Activated naive CD4-positive, alpha-beta T cell (primary cell): ENCODE measurements around the gene KIAA0232.
A peak's percentile ranks its signal among the peaks of the same experiment; 100 is the strongest.
"Not testable (repeated sequence)": the region's sequence is repeated elsewhere in the genome, so short reads cannot be mapped to it uniquely, and the experiment has no call there.

Experiments used
- DNase-seq, 4 experiments: peaks; one replicate each; lab custom pipeline; 2025; lab: John Stamatoyannopoulos, UW

The KIAA0232 gene

DNA sequence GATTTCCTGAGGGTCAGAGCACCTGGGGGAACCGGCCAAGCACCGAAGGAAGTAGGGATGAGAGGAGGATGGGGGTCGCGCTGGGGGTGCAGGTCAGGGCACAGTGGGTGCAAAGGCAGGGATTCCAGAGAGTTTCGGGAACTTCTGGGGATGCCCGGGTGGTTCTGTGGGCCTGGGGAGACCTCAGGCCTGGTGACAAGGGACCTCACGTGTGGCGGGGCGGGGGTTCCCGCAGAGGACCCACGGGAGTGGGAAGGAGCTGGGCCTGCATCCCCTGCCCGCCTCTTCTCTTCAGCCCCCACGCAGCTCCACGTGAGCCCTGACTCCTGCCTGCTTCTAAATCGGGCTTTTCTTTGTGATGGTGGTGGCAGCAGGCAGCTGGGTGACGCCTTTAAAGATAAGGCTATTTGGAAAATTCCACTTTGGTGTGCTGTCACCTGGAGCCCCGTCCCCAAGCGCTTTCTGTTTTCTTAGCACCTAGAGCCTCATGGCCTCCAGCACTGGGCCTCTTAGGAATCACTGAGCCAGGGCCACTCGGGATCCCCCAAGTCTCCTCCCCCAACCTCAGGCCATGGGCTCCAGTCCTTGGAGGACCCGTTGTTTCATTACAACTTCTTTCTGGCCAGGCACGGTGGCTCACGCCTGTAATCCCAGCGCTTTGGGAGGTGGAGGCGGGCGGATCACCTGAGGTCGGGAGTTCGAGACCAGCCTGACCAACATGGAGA is 120.0 kb downstream of the KIAA0232 start:
- DNase-seq, result no peak

DNA sequence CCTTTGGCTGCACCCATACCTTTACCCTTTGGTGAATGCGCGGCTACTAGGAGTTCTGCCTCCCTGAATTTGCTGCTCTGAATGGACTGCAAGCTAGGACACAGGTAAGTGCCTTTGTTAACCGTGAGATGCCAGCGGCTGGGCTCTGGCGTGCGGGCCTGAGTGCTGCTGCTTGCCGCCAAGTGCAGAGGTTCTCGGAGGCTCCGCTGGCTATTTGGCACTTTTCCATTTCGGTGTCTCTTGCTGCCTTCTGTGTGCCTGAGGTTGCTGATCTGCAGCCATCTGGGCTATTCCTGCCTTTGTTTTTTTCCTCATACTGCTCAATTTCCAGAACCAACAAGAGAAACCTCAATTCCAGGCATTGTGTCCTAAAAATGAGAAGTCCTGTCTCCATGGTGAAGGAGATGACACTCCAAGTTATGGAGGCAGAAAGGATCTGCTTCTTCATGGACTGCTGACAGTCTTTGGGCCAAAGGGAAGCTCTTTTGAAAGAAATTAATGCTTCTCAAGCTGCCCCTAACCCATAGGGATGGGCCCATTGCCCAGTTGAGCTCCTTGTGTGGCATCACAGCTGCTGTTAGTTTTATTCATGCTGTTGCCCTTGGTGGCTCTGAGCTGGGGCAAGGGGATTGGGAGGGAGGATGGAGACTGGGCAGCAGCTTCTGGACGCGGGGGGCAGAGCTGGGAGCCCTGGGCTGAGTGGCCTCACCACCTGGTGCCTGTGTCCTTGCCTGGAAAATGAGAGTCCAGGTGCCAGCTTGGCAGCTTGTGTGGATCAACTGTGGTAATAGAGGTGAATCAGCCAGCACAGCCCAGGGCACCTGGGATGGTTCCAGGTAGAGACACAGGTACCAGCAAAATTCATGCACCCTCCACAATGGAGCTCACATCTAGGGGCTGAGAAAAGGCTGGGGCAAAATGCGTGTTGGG is 123.3 kb downstream of the KIAA0232 start:
- no peak for DNase-seq

DNA sequence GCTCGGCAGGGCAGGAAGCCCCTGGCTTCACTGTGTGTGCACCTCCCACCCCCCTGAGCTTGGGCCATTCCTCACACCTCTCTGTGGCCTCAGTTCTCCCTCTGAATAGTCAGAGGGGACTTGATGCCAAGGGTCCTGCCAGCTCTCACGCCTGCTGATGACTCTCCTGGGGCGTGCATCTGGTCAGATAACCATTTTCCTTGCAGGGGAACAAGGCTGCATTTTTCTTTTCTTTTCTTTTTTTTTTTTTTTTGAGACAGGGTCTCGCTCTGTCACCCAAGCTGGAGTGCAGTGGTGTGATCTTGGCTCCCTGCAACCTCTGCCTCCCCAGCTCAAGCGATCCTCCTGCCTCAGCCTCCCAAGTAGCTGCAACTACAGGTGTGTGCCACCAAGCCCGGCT is 124.0 kb downstream of the KIAA0232 start:
- not testable (repeated sequence) for DNase-seq

- no peak for DNase-seq
Observed at GRCh38 chr4:6907658-6908191, 125.2 kb downstream of the KIAA0232 start.

- no peak for DNase-seq
Observed at GRCh38 chr4:6908432-6909112, 126.0 kb downstream of the KIAA0232 start.

- DNase-seq, result peak; percentile 80 to 84 (median 82)
Observed at GRCh38 chr4:6909113-6909969, 126.8 kb downstream of the KIAA0232 start, which contains the start of gene TBC1D14. TSS of gene TBC1D14 (plus strand) at chr4:6909826. CDS start at chr4:6923390, 13,564 bp downstream.

DNA sequence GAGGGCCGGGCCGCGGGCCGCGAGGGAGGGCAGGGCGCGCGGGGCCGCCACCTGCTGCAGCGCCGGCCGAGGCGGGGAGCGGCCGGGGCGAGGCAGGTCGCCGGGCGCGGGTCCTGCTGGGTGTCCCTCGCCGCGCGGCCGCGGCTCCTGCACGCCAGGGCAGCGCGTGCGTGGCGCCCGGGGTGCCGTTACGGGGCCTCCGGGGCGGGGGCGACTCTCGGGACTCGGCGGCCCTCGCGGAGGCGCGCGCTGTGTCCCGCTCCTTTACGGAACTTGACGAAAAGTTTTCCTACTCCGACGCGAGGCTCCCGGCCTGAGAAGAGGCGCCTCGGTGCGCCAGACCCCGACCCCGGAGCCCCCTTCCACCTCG is 127.4 kb downstream of the KIAA0232 start:
- peak in 1 of 4 experiments; percentile 41 for DNase-seq

- no peak for DNase-seq
Observed at GRCh38 chr4:6910340-6910959, 127.9 kb downstream of the KIAA0232 start.

DNA sequence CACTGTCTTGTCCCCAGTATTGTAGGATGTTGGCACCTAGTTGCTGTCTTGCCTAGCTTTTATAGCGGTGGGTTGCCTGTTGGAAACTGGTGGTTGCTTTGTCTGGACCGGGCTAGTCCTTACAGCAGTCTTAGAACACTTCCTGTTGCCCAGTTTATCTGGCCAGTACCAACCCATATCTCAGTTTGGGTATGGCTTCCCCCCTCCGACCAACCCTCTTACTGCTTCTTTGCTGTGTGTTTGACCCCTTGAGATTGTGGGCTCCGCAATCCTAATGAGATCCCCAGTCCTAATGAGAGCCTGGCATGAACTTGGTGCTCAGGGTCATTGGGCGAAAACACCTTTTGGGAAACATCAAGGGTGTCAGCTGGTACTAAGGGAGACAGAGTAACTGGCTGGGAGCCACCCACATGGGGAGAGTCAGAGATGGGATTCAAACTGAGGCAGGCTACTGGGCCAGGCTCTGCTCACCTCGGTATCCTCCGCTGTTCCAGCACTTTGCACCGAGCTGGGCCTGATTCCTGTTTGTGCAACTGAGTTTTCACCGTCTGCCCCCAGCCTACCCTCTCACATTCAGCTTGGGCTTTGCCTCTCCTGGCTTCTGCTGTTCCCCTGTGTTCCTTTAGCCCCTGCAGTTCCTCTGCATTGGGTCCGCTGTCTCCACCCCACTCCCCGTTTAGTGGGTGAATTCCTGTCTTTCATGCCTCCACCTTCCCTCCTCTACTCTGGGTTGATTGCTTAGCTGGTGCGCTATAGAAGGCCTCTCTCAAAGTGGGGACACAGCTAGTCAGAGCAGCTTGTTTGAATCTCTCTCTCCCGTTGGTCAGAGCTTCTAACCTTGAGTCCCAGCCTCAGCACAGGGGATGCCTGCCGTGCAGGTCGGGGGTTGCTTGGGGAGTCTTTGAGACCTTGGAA is 128.7 kb downstream of the KIAA0232 start:
- no peak for DNase-seq

GRCh38 chr4:6911917-6912316 is 129.4 kb downstream of the KIAA0232 start:
- not testable (repeated sequence) for DNase-seq

DNA sequence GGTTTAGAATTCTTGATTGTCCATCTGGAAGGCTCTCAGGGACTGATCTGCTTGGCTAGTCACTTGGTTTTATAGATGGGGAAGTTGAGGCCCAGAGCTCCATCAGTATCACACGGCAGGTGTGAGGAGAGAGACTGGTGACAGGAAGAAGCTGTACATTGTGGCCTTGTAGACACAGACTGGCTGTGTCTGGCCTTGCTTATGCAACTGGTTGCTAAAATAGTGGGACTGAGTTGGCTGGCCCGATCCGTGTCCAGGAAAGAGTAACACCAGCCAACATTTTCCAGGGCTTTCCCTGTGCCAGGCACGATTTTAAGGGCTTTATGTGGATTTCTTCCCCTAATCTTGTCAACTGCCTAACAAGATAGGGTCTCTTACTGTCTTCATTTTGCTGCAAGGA is 129.9 kb downstream of the KIAA0232 start:
- DNase-seq, result no peak

DNA sequence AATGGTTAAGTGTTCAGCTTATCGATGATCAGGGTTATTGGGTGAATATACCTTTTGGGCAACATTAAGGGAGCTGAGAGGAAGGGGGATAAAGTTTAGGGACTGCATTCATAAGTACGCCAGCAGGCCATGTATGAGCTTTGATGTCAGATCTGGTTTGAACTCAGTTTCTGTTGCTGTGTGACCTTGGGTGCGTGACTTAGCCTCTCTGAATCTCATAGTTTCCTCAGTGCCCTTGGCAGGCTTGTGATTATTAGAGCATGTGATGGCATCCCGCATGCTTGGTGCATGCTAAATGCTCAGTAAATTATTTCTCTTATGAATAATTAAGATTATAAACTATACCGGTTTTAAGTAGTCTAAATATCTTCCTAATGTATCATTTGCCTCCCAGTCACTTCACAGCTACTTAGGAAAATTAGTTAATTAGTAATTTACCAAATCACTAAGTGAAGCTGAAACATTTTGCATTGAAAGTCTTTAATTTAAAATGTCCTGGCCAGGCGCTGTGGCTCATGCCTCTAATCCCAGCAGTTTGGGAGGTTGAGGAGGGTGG is 130.9 kb downstream of the KIAA0232 start:
- no peak for DNase-seq

DNA sequence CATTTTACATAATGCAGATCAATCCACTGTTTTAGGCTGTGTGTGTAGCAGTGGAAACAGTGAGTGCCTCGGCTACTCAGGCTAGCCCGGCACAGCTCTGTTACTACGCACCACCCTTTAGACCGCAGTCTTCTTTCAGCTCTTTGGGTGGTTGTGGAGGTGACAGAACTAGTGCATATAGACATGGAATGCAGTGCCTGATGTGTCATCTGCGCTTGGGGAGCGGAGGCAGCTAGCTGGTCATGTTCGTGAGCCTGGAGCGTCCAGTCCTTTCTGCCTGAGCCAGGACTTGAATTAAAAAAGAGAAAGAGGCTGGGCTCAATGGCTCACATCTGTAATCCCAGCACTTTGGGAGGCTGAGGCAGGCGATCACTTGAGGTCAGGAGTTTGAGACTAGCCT is 131.9 kb downstream of the KIAA0232 start:
- no peak for DNase-seq

DNA sequence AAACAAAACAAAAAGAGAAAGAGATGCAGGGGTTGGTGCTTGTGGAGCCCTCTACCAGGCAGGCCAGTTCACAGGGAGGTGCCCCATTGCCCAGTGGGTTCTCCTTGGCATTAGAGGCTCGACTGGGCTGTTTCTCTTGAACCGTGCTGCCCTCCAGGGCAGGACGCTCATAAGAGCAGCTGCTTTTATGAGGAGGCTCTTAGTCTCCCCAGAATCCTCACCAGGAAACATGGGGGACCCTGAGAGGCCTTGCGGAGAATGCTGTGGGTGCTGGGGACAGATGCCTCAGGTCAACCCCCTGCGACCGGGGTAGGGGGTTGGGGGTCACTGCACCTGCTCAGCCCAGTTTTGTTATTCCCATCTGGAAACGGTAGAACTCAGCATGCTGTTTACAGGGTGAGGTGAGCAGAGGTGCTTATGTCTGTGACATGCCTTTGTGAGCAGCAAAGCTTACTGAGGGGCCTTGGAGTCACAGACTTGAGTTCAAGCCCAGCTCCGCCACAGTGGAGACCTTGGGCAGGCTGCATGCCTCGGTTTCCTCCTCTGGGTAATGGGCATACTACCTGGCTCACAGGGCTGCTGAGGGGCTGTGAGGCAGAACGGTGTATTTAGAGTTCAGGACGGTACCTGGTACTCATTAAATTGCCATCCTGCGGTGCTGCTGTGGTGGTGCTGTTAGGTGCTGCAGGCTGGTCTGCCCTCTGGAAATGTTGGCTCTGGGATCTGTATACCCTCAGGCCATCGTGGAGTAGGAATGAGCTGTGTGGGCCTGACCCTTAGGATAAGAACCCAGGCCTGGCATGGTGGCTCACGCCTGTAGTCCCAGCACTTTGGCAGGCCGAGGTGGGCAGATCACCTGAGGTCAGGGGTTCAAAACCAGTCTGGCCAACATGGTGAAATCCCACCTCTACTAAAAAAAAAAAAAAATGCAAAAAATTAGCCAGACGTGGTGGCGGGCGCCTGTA is 132.8 kb downstream of the KIAA0232 start:
- DNase-seq, result no peak

GRCh38 chr4:6916069-6916586 is 133.6 kb downstream of the KIAA0232 start:
- no peak for DNase-seq

- peak in 1 of 4 experiments; percentile 13 for DNase-seq
Observed at GRCh38 chr4:6916587-6917460, 134.3 kb downstream of the KIAA0232 start.
